Peyer's patch (tissue), 4 donors: ENCODE results near the gene HPCAL1.

Source experiments
- POLR2A ChIP-seq, 2 donors: fragments of 450-650 bp; IDR thresholded peaks; one replicate each; pipeline ENCODE4 v1.5.1; 2017; ENCODE audit warnings: antibody characterized with exemption in 2 of 2, mild to moderate bottlenecking in 2 of 2, moderate library complexity in 2 of 2
- TF ChIP-seq, protein P1 (sequence below), 6 experiments: fragments of 450-650 bp in 4 of 6; fragments of 200-600 bp in 2 of 6; sonication (generic) in 1 of 6; IDR thresholded peaks; one replicate each; pipeline ENCODE4 v1.5.1; 2017 to 2019; ENCODE audit warnings: antibody characterized with exemption in 6 of 6, mild to moderate bottlenecking in 3 of 6, moderate library complexity in 1 of 6

GRCh38 chr2:10327896-10328669 lies 25.4 kb downstream of the HPCAL1 start:
- no peak for TF ChIP-seq POLR2A (IDR thresholded peaks at IDR 0.05)
- TF ChIP-seq, protein P1, sequence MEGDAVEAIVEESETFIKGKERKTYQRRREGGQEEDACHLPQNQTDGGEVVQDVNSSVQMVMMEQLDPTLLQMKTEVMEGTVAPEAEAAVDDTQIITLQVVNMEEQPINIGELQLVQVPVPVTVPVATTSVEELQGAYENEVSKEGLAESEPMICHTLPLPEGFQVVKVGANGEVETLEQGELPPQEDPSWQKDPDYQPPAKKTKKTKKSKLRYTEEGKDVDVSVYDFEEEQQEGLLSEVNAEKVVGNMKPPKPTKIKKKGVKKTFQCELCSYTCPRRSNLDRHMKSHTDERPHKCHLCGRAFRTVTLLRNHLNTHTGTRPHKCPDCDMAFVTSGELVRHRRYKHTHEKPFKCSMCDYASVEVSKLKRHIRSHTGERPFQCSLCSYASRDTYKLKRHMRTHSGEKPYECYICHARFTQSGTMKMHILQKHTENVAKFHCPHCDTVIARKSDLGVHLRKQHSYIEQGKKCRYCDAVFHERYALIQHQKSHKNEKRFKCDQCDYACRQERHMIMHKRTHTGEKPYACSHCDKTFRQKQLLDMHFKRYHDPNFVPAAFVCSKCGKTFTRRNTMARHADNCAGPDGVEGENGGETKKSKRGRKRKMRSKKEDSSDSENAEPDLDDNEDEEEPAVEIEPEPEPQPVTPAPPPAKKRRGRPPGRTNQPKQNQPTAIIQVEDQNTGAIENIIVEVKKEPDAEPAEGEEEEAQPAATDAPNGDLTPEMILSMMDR (IDR thresholded peaks at IDR 0.05) = no peak
